CD8-positive, alpha-beta memory T cell (primary cell): ENCODE results near the gene ARHGEF39. TPM values are rescaled to one million over a fixed set of nuclear protein-coding genes. Genes with fewer than 3 reads are reported as not detected.
A peak's percentile ranks its signal among the peaks of the same experiment; 100 is the strongest.

Experiments
- CTCF ChIA-PET: fragments of 350-600 bp; sonication (Branson Sonifier 250); formaldehyde crosslinking; loops from one replicate; lab custom pipeline; 2021; ENCODE audit warnings: antibody characterized with exemption; lab: Charles Lee
- POLR2A ChIA-PET: fragments of 350-600 bp; sonication (Branson Sonifier 250); formaldehyde crosslinking; loops from one replicate; lab custom pipeline; 2021; ENCODE audit warnings: antibody characterized with exemption; lab: Charles Lee
- DNase-seq, 5 donors: peaks; one replicate each; pipeline versions ENCODE4 v3.0.0 to v3.0.0-alpha.2; 2020 to 2022; ENCODE audit warnings: mixed read lengths in 1 of 5
- H3K27ac ChIP-seq: one replicate; pipeline ENCODE4 v1.7.0; 2013; ENCODE audit warnings: low read depth, mild to moderate bottlenecking, low read length, moderate library complexity
- H3K27me3 ChIP-seq: 2 replicates; pipeline ENCODE4 v1.7.0; 2013; ENCODE audit warnings: low read length, mild to moderate bottlenecking; ENCODE audit not compliant: insufficient read depth, poor library complexity, severe bottlenecking
- H3K36me3 ChIP-seq: 2 replicates; pipeline ENCODE4 v1.7.0; 2013; ENCODE audit warnings: mild to moderate bottlenecking, low read length, moderate library complexity; ENCODE audit not compliant: insufficient read depth
- H3K4me1 ChIP-seq: 2 replicates; pipeline ENCODE4 v1.7.0; 2013; ENCODE audit warnings: mild to moderate bottlenecking, low read length, moderate library complexity; ENCODE audit not compliant: insufficient read depth
- H3K4me3 ChIP-seq: 2 replicates; pipeline ENCODE4 v1.7.0; 2013; ENCODE audit warnings: mild to moderate bottlenecking, low read length
- H3K9me3 ChIP-seq: 2 replicates; pipeline ENCODE4 v1.7.0; 2013; ENCODE audit warnings: mild to moderate bottlenecking, low read length
- H3K27ac Mint-ChIP-seq, 8 donors: one replicate each; pipeline ENCODE4 v1.8.0; 2020 to 2021; ENCODE audit warnings: mixed read lengths in 8 of 8, mild to moderate bottlenecking in 6 of 8, inconsistent platforms in 3 of 8, moderate library complexity in 3 of 8
- H3K27me3 Mint-ChIP-seq, 2 donors: one replicate each; pipeline ENCODE4 v1.8.0; 2020 to 2021; ENCODE audit warnings: mixed read lengths in 2 of 2, mild to moderate bottlenecking in 1 of 2, moderate library complexity in 1 of 2
- H3K36me3 Mint-ChIP-seq, 3 donors: one replicate each; pipeline ENCODE4 v1.8.0; 2020 to 2021; ENCODE audit warnings: mixed read lengths in 3 of 3, inconsistent platforms in 1 of 3, mild to moderate bottlenecking in 1 of 3
- H3K4me1 Mint-ChIP-seq, 3 donors: one replicate each; pipeline ENCODE4 v1.8.0; 2020 to 2021; ENCODE audit warnings: mixed read lengths in 3 of 3, inconsistent platforms in 1 of 3, mild to moderate bottlenecking in 1 of 3
- H3K4me3 Mint-ChIP-seq, 7 donors: one replicate each; pipeline ENCODE4 v1.8.0; 2020 to 2021; ENCODE audit warnings: mixed read lengths in 7 of 7, mild to moderate bottlenecking in 6 of 7, moderate library complexity in 4 of 7, inconsistent platforms in 2 of 7
- H3K9me3 Mint-ChIP-seq, 5 donors: one replicate each; pipeline ENCODE4 v1.8.0; 2020 to 2022; ENCODE audit warnings: mixed read lengths in 5 of 5, mild to moderate bottlenecking in 3 of 5, moderate library complexity in 2 of 5, inconsistent platforms in 1 of 5
- polyA plus RNA-seq: library from polyadenylated mRNA; unstranded; fragments of 300-500 nt; fragmentation: Illumina TruSeq; gene quantifications from one replicate; pipeline ENCODE4 v1.2.3, GENCODE V29; 2021
- total RNA-seq, 2 experiments: library from RNA; stranded (reverse); gene quantifications; one replicate each; pipeline ENCODE4 v1.2.3, GENCODE V29; 2021

The ARHGEF39 gene
- total RNA-seq (10 to 100 TPM in 1 of 2 experiments, 1 to 10 TPM in 1; 7.7 to 10.7 TPM), polyA plus RNA-seq (1.2 TPM)

- H3K4me1 Mint-ChIP-seq: peaks cover 53 to 68% (median 64%) of the 10 kb centered on the region in 3 donors
- H3K4me3 Mint-ChIP-seq: peak within 1 kb of the TSS; percentile 87 to 91 (median 89)
- peak within 1 kb of the TSS; percentile 84 for H3K4me3 ChIP-seq
- ChIA-PET POLR2A (interaction anchor here (0.8 to 2.1 kb wide), 6 partner anchors 18 to 562 kb away, joined by 3 to 6 read pairs (median 4); partner anchors contain the start of genes CREB3, STOML2, TESK1 and TLN1), CTCF (interaction anchor here (0.7 to 8.6 kb wide), 16 partner anchors 7 to 92 kb away, joined by 3 to 82 read pairs (median 6); partner anchors contain the start of genes CCDC107 and RMRP)
- H3K36me3 Mint-ChIP-seq: peaks cover 5 to 18% (median 13%) of the 10 kb centered on the region in 3 donors
- H3K27me3 Mint-ChIP-seq: peaks cover 0 to 2% of the 10 kb centered on the region in 2 donors
- H3K27me3 ChIP-seq: no peaks in the 10 kb centered on the region
- no peaks in the 10 kb centered on the region for H3K9me3 ChIP-seq
- peaks cover 10% of the 10 kb centered on the region for H3K36me3 ChIP-seq
- peaks cover 52% of the 10 kb centered on the region for H3K4me1 ChIP-seq
- no peaks in the 10 kb centered on the region for H3K9me3 Mint-ChIP-seq
- peak within 1 kb of the TSS; percentile 39 for H3K27ac ChIP-seq
- peak within 1 kb of the TSS; percentile 73 to 100 (median 97) for H3K27ac Mint-ChIP-seq
- DNase-seq: peak; percentile 60 to 79 (median 71)
These were observed at the start of gene ARHGEF39 for GRCh38 chr9:35664531-35665470. Gene ARHGEF39 (minus strand): TSS chr9:35665195. CDS start chr9:35665169, 26 bp downstream.

GRCh38 chr9:35714123-35714522 is 49.1 kb upstream of the ARHGEF39 start:
- peaks cover 88% of the 10 kb centered on the region for H3K36me3 ChIP-seq
- Mint-ChIP-seq H3K4me3 (no peak overlapping the region), H3K9me3 (no peaks in the 10 kb centered on the region), H3K4me1 (no peaks in the 10 kb centered on the region), H3K27me3 (no peaks in the 10 kb centered on the region), H3K36me3 (peaks cover 14 to 91% (median 18%) of the 10 kb centered on the region in 3 donors), H3K27ac (peak overlapping the region in 5 of 8 donors; percentile 6 to 70 (median 51))
- no peak for DNase-seq
- no peaks in the 10 kb centered on the region for H3K9me3 ChIP-seq
- no peak overlapping the region for H3K27ac ChIP-seq
- H3K27me3 ChIP-seq: no peaks in the 10 kb centered on the region
- no peaks in the 10 kb centered on the region for H3K4me1 ChIP-seq
- CTCF ChIA-PET: interaction anchor here (5.5 kb wide), 1 partner anchor 18 kb away, joined by 40 read pairs; no protein-coding TSS in a partner anchor
- POLR2A ChIA-PET: no interaction called here
- H3K4me3 ChIP-seq: no peak overlapping the region

DNA sequence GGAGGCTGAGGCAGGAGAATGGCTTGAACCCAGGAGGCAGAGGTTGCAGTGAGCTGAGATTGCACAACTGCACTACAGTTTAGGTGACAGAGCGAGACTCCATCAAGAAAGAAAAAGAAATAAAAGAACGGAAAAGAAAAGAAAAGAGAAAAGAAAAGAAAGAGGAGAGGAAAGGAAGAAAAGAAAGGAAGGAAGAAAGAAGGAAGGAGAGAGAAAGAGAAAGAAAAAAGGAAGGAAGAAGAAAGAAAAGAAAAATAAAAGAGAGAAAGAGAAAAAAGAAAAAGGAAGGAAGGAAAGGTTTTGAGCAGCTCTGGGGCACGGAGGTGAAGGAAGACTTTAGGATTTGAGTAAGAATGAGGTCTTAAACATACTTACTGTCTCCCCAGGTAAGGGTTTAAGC is 48.6 kb upstream of the ARHGEF39 start:
- Histone ChIP-seq H3K27ac (no peak overlapping the region), H3K4me3 (no peak overlapping the region), H3K9me3 (no peaks in the 10 kb centered on the region), H3K36me3 (peaks cover 88% of the 10 kb centered on the region), H3K27me3 (no peaks in the 10 kb centered on the region), H3K4me1 (no peaks in the 10 kb centered on the region)
- ChIA-PET POLR2A (no interaction called here), CTCF (interaction anchor here (5.5 kb wide), 1 partner anchor 17 kb away, joined by 40 read pairs; no protein-coding TSS in a partner anchor)
- DNase-seq: no peak
- Mint-ChIP-seq H3K4me1 (peaks cover 0 to 3% (median 0%) of the 10 kb centered on the region in 3 donors), H3K4me3 (no peak overlapping the region), H3K27me3 (no peaks in the 10 kb centered on the region), H3K36me3 (peaks cover 14 to 91% (median 20%) of the 10 kb centered on the region in 3 donors), H3K9me3 (no peaks in the 10 kb centered on the region), H3K27ac (peak overlapping the region in 1 of 8 donors; percentile 17)

- H3K27me3 Mint-ChIP-seq: peaks cover 0 to 2% of the 10 kb centered on the region in 2 donors
- Histone ChIP-seq H3K27me3 (no peaks in the 10 kb centered on the region), H3K4me3 (no peak overlapping the region), H3K9me3 (no peaks in the 10 kb centered on the region), H3K4me1 (no peaks in the 10 kb centered on the region), H3K27ac (no peak overlapping the region), H3K36me3 (peaks cover 88% of the 10 kb centered on the region)
- no peaks in the 10 kb centered on the region for H3K9me3 Mint-ChIP-seq
- peaks cover 0 to 4% (median 0%) of the 10 kb centered on the region in 3 donors for H3K4me1 Mint-ChIP-seq
- H3K27ac Mint-ChIP-seq: no peak overlapping the region
- peaks cover 11 to 91% (median 21%) of the 10 kb centered on the region in 3 donors for H3K36me3 Mint-ChIP-seq
- no peak for DNase-seq
- no peak overlapping the region for H3K4me3 Mint-ChIP-seq
- ChIA-PET CTCF (interaction anchor here (1.0 to 5.5 kb wide), 2 partner anchors 17 to 109 kb away, joined by 3 to 40 read pairs; no protein-coding TSS in a partner anchor), POLR2A (no interaction called here)
These were observed 47.9 kb upstream of the ARHGEF39 start for GRCh38 chr9:35712762-35713400.

DNA sequence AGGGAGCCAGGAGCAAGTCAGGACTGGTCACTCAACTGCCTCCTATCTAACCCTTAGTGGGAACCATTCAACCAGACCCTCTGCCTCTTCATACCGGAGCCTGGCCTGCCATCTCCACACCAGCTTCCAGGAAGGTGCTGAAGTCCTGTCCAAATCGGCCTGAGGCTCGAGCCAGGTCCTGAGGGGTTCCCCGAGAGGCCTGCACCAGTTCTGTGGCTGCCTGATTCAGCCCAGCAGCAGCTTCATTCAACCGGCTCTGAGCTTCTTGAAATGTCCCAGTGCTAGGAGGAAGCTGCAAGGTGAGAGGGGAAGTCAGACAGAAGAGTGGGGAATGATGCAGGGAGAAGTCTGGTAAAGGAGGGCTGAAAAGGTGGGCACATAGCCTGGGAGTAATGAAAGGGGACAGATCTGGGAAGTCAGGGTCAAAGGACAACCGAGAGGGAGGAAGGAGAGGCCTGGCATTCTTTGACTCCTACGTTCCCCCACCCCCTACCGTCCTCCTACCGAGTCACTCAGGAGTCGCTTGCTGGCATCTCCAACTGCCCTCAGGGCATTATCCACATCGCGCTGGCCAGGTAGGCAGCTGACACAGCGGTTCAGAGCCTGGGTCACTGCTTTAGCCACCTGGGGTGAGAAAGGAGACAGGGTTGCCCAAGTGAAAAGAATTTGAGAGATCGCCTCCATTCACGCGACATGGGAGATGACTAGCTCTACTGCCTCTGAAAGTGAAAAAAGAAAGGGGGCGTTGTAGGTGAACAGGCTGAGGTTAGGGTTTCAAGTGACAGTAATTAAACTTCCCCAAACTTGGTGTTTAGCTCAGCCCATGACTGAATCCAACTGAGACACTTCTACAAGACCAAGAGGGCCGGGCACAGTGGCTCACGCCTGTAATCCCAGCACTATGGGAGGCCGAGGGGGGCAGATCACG is 46.8 kb upstream of the ARHGEF39 start:
- no peaks in the 10 kb centered on the region for H3K27me3 ChIP-seq
- no peaks in the 10 kb centered on the region for H3K9me3 ChIP-seq
- Mint-ChIP-seq H3K4me1 (peaks cover 0 to 4% (median 1%) of the 10 kb centered on the region in 3 donors), H3K27ac (peak overlapping the region in 4 of 8 donors; percentile 17 to 87 (median 61)), H3K27me3 (peaks cover 0 to 2% of the 10 kb centered on the region in 2 donors), H3K4me3 (no peak overlapping the region), H3K9me3 (no peaks in the 10 kb centered on the region), H3K36me3 (peaks cover 21 to 91% (median 29%) of the 10 kb centered on the region in 3 donors)
- no peak overlapping the region for H3K4me3 ChIP-seq
- ChIA-PET CTCF (interaction anchor here (0.8 to 5.5 kb wide), 4 partner anchors 16 to 108 kb away, joined by 3 to 40 read pairs (median 3); no protein-coding TSS in a partner anchor), POLR2A (interaction anchor here (0.5 kb wide), 1 partner anchor 62 kb away, joined by 6 read pairs; no protein-coding TSS in a partner anchor)
- no peaks in the 10 kb centered on the region for H3K4me1 ChIP-seq
- peaks cover 88% of the 10 kb centered on the region for H3K36me3 ChIP-seq
- H3K27ac ChIP-seq: no peak overlapping the region
- DNase-seq: no peak

DNA sequence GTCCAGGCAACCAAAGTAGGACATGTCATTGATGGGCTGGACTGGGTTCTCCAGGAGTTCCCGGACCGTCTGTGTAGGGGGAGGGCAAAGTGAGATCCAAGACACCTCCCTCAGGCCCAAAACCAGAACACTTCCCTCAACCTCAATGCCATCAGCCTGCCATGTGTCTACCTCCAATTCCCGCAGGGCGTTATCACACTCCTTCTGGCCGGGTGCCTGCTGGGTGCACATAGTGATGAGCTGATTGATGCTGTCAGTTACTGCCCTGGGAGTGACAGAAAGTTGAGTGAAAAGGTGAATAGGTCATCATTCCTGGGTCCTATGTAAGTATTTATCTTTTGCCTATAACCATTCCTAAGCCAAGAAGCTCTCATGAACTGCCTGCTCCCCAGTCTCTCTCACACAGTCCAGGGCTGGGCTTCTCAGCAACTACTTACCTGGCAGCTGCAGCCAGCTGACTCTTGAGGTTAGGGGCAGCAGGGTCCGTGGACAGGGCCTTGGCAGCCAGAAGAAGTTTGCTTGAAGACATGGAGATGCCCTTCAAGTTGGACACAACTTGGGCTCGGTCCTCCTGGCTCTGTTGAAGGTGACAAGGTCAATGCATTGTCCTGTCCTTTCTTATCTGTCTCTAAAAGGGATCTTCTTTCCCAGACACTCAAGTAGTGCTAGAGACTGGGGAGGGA is 46.0 kb upstream of the ARHGEF39 start:
- H3K27ac ChIP-seq: no peak overlapping the region
- H3K27me3 Mint-ChIP-seq: peaks cover 0 to 2% of the 10 kb centered on the region in 2 donors
- peaks cover 89% of the 10 kb centered on the region for H3K36me3 ChIP-seq
- H3K9me3 Mint-ChIP-seq: no peaks in the 10 kb centered on the region
- H3K36me3 Mint-ChIP-seq: peaks cover 19 to 92% (median 25%) of the 10 kb centered on the region in 3 donors
- POLR2A ChIA-PET: interaction anchor here (0.5 to 0.9 kb wide), 2 partner anchors 61 to 105 kb away, joined by 6 read pairs; no protein-coding TSS in a partner anchor
- no peak overlapping the region for H3K4me3 Mint-ChIP-seq
- H3K4me3 ChIP-seq: no peak overlapping the region
- peaks cover 0 to 4% (median 1%) of the 10 kb centered on the region in 3 donors for H3K4me1 Mint-ChIP-seq
- no peak for DNase-seq
- H3K27ac Mint-ChIP-seq: peak overlapping the region in 1 of 8 donors; percentile 11
- no peaks in the 10 kb centered on the region for H3K4me1 ChIP-seq
- CTCF ChIA-PET: interaction anchor here (0.8 to 5.5 kb wide), 4 partner anchors 15 to 100 kb away, joined by 3 to 40 read pairs (median 3); partner anchors contain the start of genes CREB3 and TLN1
- H3K9me3 ChIP-seq: no peaks in the 10 kb centered on the region
- no peaks in the 10 kb centered on the region for H3K27me3 ChIP-seq
